Measurements from ENCODE around the gene THSD7A.

THSD7A gene

GRCh38 chr7:11620406-11621253 lies 211.4 kb downstream of the THSD7A start:
- DNase-seq = no peak

GRCh38 chr7:11616466-11616865 lies 215.5 kb downstream of the THSD7A start:
- no peak for DNase-seq

GRCh38 chr7:11615174-11615573 lies 216.8 kb downstream of the THSD7A start:
- DNase-seq = no peak

GRCh38 chr7:11613292-11613930 lies 218.6 kb downstream of the THSD7A start:
- no peak for DNase-seq

- DNase-seq = no peak
Observed at GRCh38 chr7:11612737-11613136, 219.3 kb downstream of the THSD7A start.

- no peak for DNase-seq
Observed at GRCh38 chr7:11609096-11609670, 222.8 kb downstream of the THSD7A start.

- no peak for DNase-seq
Observed at GRCh38 chr7:11607686-11608085, 224.3 kb downstream of the THSD7A start.

GRCh38 chr7:11605749-11606148 lies 226.2 kb downstream of the THSD7A start:
- no peak for DNase-seq

GRCh38 chr7:11604505-11604904 lies 227.5 kb downstream of the THSD7A start:
- DNase-seq = no peak

GRCh38 chr7:11601761-11602160 lies 230.2 kb downstream of the THSD7A start:
- DNase-seq = no peak

- no peak for DNase-seq
Observed at GRCh38 chr7:11593322-11593721, 238.7 kb downstream of the THSD7A start.

- no peak for DNase-seq
Observed at GRCh38 chr7:11592699-11593098, 239.3 kb downstream of the THSD7A start.

GRCh38 chr7:11591943-11592342 lies 240.1 kb downstream of the THSD7A start:
- DNase-seq = no peak

GRCh38 chr7:11591055-11591633 lies 240.9 kb downstream of the THSD7A start:
- DNase-seq = no peak

GRCh38 chr7:11589251-11589650 lies 242.7 kb downstream of the THSD7A start:
- no peak for DNase-seq

GRCh38 chr7:11587814-11588213 lies 244.2 kb downstream of the THSD7A start:
- no peak for DNase-seq

- DNase-seq = no peak
Observed at GRCh38 chr7:11587048-11587447, 244.9 kb downstream of the THSD7A start.

- no peak for DNase-seq
Observed at GRCh38 chr7:11584406-11585031, 247.5 kb downstream of the THSD7A start.

GRCh38 chr7:11579141-11579540 lies 252.9 kb downstream of the THSD7A start:
- no peak for DNase-seq

- DNase-seq = no peak
Observed at GRCh38 chr7:11576310-11576709, 255.7 kb downstream of the THSD7A start.

GRCh38 chr7:11573128-11573750 lies 258.8 kb downstream of the THSD7A start:
- no peak for DNase-seq

GRCh38 chr7:11570922-11571550 lies 261.0 kb downstream of the THSD7A start:
- DNase-seq = no peak
